ENCODE results near the gene TMPRSS3.

DNA sequence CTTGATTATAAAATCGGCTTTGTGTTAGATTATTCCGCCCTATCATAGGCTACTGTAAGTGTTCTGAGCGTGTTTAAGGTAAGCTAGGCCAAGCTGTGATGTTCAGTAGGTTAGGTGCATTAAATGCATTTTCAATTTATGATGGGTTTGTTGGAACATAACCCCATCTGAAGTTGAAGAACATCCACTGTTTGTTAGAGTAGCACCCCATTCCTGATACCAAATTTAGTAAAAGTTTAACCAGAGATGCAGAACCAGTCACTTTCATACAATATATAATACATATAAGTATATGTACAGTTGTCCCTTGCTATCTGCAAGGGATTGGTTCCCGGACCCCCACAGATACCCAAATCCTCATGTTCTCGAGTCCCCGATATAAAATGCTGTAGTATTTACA is 24.0 kb upstream of the TMPRSS3 start:
- TF ChIP-seq, protein P1, sequence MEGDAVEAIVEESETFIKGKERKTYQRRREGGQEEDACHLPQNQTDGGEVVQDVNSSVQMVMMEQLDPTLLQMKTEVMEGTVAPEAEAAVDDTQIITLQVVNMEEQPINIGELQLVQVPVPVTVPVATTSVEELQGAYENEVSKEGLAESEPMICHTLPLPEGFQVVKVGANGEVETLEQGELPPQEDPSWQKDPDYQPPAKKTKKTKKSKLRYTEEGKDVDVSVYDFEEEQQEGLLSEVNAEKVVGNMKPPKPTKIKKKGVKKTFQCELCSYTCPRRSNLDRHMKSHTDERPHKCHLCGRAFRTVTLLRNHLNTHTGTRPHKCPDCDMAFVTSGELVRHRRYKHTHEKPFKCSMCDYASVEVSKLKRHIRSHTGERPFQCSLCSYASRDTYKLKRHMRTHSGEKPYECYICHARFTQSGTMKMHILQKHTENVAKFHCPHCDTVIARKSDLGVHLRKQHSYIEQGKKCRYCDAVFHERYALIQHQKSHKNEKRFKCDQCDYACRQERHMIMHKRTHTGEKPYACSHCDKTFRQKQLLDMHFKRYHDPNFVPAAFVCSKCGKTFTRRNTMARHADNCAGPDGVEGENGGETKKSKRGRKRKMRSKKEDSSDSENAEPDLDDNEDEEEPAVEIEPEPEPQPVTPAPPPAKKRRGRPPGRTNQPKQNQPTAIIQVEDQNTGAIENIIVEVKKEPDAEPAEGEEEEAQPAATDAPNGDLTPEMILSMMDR (IDR thresholded peaks at IDR 0.05), result no peak
- TF ChIP-seq POLR2AphosphoS5 (IDR thresholded peaks at IDR 0.05), result no peak
